Subcutaneous abdominal adipose tissue (tissue), 5 donors: ENCODE measurements around the gene STK16.
"Not testable (repeated sequence)": the region's sequence is repeated elsewhere in the genome, so short reads cannot be mapped to it uniquely, and the experiment has no call there.

Source experiments
- H3K27ac ChIP-seq: one replicate; pipeline ENCODE4 v1.7.0; 2013; ENCODE audit warnings: low read depth, mild to moderate bottlenecking, inconsistent platforms, low read length, moderate library complexity
- H3K27me3 ChIP-seq, 5 donors: one replicate each; pipeline ENCODE4 v1.7.0; 2013; ENCODE audit warnings: low read length in 5 of 5, inconsistent platforms in 1 of 5; ENCODE audit not compliant: control insufficient read depth in 5 of 5, insufficient read depth in 4 of 5
- H3K36me3 ChIP-seq, 5 donors: one replicate each; pipeline ENCODE4 v1.7.0; 2013; ENCODE audit warnings: low read length in 5 of 5; ENCODE audit not compliant: control insufficient read depth in 5 of 5, insufficient read depth in 5 of 5
- H3K4me1 ChIP-seq, 5 donors: one replicate each; pipeline ENCODE4 v1.7.0; 2013; ENCODE audit warnings: low read length in 5 of 5, mild to moderate bottlenecking in 3 of 5, moderate library complexity in 1 of 5; ENCODE audit not compliant: control insufficient read depth in 5 of 5, insufficient read depth in 5 of 5
- H3K4me3 ChIP-seq, 5 donors: one replicate each; pipeline ENCODE4 v1.7.0; 2013; ENCODE audit warnings: low read length in 5 of 5, low read depth in 1 of 5
- H3K9ac ChIP-seq, 5 donors: one replicate each; pipeline ENCODE4 v1.7.0; 2013; ENCODE audit warnings: low read length in 5 of 5, mild to moderate bottlenecking in 4 of 5, moderate library complexity in 3 of 5
- H3K9me3 ChIP-seq, 5 donors: one replicate each; pipeline ENCODE4 v1.7.0; 2013; ENCODE audit warnings: low read length in 5 of 5; ENCODE audit not compliant: control insufficient read depth in 5 of 5
- donor health status: healthy.
- donor health status: healthy.
- donor health status: healthy.
- donor health status: healthy.
- donor health status: healthy.

STK16 gene

DNA sequence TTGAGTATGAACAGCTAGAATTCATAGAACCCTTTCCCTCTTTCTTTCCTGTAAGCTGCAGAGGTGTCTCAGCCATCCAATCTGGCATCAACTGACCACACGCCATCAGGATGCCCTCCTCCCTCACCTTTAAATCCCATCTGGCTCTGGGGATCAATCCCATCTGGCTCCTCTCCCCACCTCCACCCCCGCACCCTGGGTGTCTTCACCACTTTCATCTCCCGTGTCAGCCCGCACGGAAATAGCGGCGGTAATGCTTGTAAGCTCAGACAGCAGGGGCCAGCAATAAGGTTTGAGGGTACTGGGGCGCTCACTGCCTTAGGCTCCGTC is 7.3 kb downstream of the STK16 start:
- peak overlapping the region in 2 of 5 donors; percentile 66 to 69 for H3K9ac ChIP-seq
- H3K4me1 ChIP-seq, result peaks cover 7 to 56% (median 44%) of the 10 kb centered on the region in 5 donors

DNA sequence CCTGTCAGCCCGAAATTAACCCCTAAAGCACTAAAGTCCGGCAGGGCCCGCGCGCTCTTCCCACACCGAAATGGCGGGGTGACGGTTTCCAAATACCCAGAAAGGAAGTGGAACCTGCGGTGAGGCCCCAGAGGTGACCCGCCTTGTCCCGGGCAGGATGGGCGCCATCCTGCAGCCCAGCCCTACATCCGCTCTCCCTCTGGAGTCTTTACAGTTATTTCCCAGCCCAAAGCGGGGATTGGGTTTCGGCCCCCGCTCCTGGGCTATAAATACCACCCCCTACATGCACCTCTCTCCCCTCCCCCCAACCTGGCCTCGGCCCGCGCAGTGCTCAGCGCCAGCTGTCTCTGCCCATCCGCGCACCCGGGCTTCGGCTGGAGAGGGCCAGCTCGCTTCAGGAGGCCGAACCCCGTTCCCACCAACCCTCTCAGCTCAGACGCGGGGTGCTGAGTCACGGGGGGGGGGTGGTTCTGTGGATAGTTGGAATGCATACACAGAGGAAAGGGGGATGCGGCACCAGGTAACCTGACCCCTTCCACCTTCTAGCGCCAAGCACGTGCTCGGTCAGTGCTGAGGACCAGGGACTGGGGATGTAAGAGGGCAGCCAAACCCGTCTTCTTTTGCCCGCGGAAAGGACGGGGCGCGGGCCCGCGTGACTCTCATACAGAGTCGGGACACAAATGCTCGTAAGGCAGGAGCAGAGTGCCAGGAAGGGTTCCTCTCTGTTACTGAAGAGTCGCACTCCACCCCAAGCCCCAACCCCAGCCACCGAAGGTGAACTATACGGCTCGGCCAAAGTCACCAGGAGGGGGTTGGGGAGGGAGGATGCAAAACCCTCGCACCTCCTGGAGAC is 7.8 kb downstream of the STK16 start, which contains the start of gene TUBA4B:
Gene TUBA4B, plus strand, starts transcription at position 344 of the 853 bp plus-strand sequence. Its CDS starts 165 bp downstream, at position 509.
- Histone ChIP-seq H3K27ac (no peak within 1 kb of the TSS), H3K9ac (peak within 1 kb of the TSS in 4 of 5 donors; percentile 20 to 69 (median 58)), H3K36me3 (peaks cover 0 to 22% (median 8%) of the 10 kb centered on the region in 5 donors), H3K27me3 (peaks cover 8 to 36% (median 29%) of the 10 kb centered on the region in 5 donors), H3K4me1 (peaks cover 7 to 52% (median 40%) of the 10 kb centered on the region in 5 donors), H3K9me3 (no peaks in the 10 kb centered on the region), H3K4me3 (peak within 1 kb of the TSS; percentile 36 to 82 (median 69))

More for the DNA sequence above, 7.3 kb downstream of the STK16 start:
- Histone ChIP-seq H3K27me3 (peaks cover 8 to 36% (median 28%) of the 10 kb centered on the region in 5 donors), H3K27ac (no peak overlapping the region), H3K4me3 (peak overlapping the region in 4 of 5 donors; percentile 36 to 82 (median 73)), H3K9me3 (no peaks in the 10 kb centered on the region), H3K36me3 (peaks cover 0 to 28% (median 14%) of the 10 kb centered on the region in 5 donors)

- no peaks in the 10 kb centered on the region for H3K9me3 ChIP-seq
- peaks cover 7 to 49% (median 39%) of the 10 kb centered on the region in 5 donors for H3K4me1 ChIP-seq
- no peak within 1 kb of the TSS for H3K27ac ChIP-seq
- H3K9ac ChIP-seq, result peak within 1 kb of the TSS in 4 of 5 donors; percentile 20 to 69 (median 58)
- H3K4me3 ChIP-seq, result peak within 1 kb of the TSS; percentile 36 to 82 (median 69)
- peaks cover 8 to 39% (median 35%) of the 10 kb centered on the region in 5 donors for H3K27me3 ChIP-seq
- peaks cover 0 to 14% (median under 1%) of the 10 kb centered on the region in 5 donors for H3K36me3 ChIP-seq
Observed at GRCh38 chr2:219253753-219254589, 8.7 kb downstream of the STK16 start, which contains the start of gene TUBA4A. TSS of gene TUBA4A (minus strand) at chr2:219253918. CDS start at chr2:219253858, 60 bp downstream.

DNA sequence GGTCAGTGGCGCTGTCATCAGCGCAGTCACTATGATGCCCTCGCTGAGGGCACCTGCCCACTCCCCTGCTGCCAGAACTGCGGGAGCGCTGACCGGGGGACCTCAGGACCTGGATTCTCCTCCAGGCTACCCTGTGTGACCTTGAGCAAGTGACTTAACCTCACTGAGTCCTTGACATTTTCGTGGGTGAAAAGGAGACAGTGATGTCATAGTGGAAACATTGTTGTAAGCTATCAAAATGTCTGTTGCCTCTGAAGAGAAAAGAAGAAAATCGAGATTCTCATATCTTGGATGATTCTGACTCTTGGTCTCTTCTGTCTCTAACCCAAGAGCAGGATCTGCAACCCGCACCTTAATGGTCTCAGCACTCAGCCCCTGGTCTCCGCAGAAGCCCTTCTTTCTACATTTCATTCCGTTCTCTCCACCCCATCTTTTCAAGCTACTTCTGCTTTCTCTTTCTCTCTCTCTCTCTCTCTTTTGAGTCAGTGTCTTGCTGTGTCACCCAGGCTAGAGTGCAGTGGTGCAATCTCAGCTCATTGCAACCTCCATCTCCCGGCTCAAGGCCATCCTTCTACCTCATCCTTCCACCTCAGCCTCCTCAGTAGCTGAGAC is 9.4 kb downstream of the STK16 start:
- no peaks in the 10 kb centered on the region for H3K9me3 ChIP-seq
- peak overlapping the region; percentile 26 to 82 (median 69) for H3K4me3 ChIP-seq
- peak overlapping the region in 4 of 5 donors; percentile 20 to 69 (median 58) for H3K9ac ChIP-seq
- H3K36me3 ChIP-seq, result peaks cover 0 to 9% (median 0%) of the 10 kb centered on the region in 5 donors
- peaks cover 2 to 42% (median 32%) of the 10 kb centered on the region in 5 donors for H3K4me1 ChIP-seq
- H3K27ac ChIP-seq, result no peak overlapping the region
- H3K27me3 ChIP-seq, result peaks cover 8 to 41% (median 36%) of the 10 kb centered on the region in 5 donors

DNA sequence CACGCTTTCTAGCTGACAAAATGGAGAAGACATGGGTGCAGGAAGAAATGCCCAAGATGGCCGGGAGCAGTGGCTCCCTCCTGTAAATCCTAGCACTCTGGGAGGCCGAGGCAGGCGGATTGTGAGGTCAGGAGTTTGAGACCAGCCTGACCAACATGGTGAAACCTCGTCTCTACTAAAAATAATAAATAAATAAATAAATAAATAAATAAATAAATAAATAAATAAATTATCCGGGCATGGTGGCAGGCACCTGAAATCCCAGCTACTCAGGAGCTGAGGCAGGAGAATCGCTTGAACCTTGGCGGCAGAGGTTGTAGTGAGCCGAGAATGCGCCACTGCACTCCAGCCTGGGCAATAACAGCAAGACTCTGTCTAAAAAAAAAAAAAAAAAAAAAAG is 13.7 kb downstream of the STK16 start:
- H3K36me3 ChIP-seq, H3K9me3 ChIP-seq, H3K4me3 ChIP-seq, H3K9ac ChIP-seq, H3K27ac ChIP-seq: not testable (repeated sequence)
- Histone ChIP-seq H3K4me1 (peaks cover 0 to 12% (median 9%) of the 10 kb centered on the region in 5 donors), H3K27me3 (peaks cover 12 to 34% (median 30%) of the 10 kb centered on the region in 5 donors)

- Histone ChIP-seq H3K27ac (no peak overlapping the region), H3K9ac (no peak overlapping the region), H3K27me3 (peaks cover 4 to 18% (median 15%) of the 10 kb centered on the region in 5 donors), H3K4me1 (no peaks in the 10 kb centered on the region), H3K4me3 (no peak overlapping the region), H3K9me3 (no peaks in the 10 kb centered on the region), H3K36me3 (no peaks in the 10 kb centered on the region)
Observed at GRCh38 chr2:219261024-219261855, 16.0 kb downstream of the STK16 start.

GRCh38 chr2:219266232-219266631 is 21.0 kb downstream of the STK16 start:
- Histone ChIP-seq H3K9me3 (no peaks in the 10 kb centered on the region), H3K27me3 (peaks cover 3 to 8% (median 4%) of the 10 kb centered on the region in 5 donors), H3K4me3 (no peak overlapping the region), H3K9ac (no peak overlapping the region), H3K36me3 (no peaks in the 10 kb centered on the region), H3K27ac (no peak overlapping the region), H3K4me1 (no peaks in the 10 kb centered on the region)

DNA sequence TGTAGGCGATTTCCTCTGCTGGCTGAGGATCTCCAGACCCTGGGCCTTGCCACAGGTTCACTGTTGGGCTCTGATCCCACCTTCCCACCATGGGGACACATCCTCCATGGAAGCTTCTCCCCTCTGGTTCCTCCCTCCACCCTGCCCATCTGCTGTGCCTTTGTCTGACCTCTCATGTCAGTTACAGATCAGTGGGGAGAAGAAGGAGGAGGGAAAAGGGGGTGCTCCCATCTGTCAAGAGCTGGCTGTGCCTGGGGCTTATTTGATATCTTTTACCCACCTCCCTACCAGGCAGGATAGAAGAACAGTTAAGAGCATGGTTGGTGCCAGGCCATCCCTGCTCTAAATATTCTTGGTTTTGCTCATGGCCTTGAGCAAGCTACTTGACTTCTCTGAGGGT is 21.6 kb downstream of the STK16 start:
- Histone ChIP-seq H3K9ac (no peak overlapping the region), H3K4me1 (no peaks in the 10 kb centered on the region), H3K9me3 (no peaks in the 10 kb centered on the region), H3K27me3 (peaks cover 0 to 4% (median 2%) of the 10 kb centered on the region in 5 donors), H3K36me3 (no peaks in the 10 kb centered on the region), H3K27ac (no peak overlapping the region), H3K4me3 (no peak overlapping the region)

DNA sequence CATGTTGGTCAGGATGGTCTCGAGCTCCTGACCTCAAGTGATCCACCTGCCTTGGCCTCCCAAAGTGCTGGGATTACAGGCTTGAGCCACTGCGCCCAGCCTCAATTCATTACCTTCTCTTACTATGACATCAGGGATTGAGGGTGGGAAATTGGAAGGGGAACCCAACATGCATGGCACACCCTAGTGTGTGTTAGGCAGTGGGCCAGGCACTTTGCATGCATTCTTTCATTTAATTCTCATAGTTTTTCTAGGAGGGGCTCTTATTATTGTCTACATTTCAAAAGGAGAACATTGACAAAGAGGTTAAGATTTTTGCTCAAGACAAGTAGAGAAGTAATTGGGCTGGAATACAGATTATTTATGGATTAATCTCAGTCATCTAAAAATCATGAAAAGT is 23.0 kb downstream of the STK16 start:
- Histone ChIP-seq H3K9ac (no peak overlapping the region), H3K9me3 (no peaks in the 10 kb centered on the region), H3K27ac (no peak overlapping the region), H3K36me3 (no peaks in the 10 kb centered on the region), H3K4me1 (no peaks in the 10 kb centered on the region), H3K4me3 (no peak overlapping the region), H3K27me3 (peaks cover 0 to 4% (median 2%) of the 10 kb centered on the region in 5 donors)
